Central memory CD4-positive, alpha-beta T cell (primary cell): ENCODE results near the gene OR1S1.
"Not testable (repeated sequence)": the region's sequence is repeated elsewhere in the genome, so short reads cannot be mapped to it uniquely, and the experiment has no call there.

ENCODE experiments used
- DNase-seq: peaks from one replicate; pipeline ENCODE4 v3.0.0; 2022
- total RNA-seq, 3 experiments: gene quantifications; one replicate each; lab custom pipeline; 2026; lab: John Stamatoyannopoulos, UW

The OR1S1 gene
- total RNA-seq, result 0 reads per million in 3 experiments

- DNase-seq, result not testable (repeated sequence)
These were observed at the start of gene OR1S1 for GRCh38 chr11:58212420-58212819. OR1S1 (plus strand) TSS chr11:58212720.

DNA sequence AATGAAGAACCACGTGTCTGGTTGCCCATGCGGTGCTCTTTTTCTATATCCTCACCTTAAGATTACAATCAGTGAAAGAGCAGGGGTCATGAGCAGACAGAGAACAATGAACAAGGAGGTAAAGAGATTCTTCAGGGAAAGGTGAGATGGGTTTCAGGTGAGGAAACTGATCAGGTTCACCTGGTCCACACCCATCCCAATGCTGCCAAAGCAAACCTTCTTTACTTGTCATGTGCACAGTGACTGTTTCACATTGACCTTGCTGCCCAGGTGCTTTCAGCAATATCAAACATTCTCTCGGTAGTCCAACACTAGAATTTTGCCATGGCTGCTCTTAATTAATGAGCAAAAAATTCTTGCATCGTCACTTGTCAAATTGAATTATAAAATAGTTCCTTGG lies 48.1 kb upstream of the OR1S1 start:
- no peak for DNase-seq

DNA sequence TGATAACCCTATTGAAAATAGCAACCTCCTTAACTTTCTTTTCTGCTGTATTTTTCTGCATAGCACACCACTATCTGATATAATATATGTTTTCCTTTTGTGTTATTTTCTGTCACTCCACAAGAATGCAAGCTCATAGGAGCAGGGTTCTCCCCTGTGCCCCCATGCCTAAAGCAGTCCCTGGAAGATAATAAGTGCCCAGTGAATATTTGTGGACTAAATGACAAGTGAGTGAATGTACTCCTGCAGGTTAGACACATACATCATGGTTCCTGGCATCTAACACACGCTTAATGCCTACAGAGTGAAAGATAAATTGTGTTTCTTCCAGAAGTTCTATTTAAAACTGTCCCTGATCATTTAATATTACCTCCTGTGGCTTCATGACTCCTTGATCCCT lies 47.5 kb upstream of the OR1S1 start:
- no peak for DNase-seq

DNA sequence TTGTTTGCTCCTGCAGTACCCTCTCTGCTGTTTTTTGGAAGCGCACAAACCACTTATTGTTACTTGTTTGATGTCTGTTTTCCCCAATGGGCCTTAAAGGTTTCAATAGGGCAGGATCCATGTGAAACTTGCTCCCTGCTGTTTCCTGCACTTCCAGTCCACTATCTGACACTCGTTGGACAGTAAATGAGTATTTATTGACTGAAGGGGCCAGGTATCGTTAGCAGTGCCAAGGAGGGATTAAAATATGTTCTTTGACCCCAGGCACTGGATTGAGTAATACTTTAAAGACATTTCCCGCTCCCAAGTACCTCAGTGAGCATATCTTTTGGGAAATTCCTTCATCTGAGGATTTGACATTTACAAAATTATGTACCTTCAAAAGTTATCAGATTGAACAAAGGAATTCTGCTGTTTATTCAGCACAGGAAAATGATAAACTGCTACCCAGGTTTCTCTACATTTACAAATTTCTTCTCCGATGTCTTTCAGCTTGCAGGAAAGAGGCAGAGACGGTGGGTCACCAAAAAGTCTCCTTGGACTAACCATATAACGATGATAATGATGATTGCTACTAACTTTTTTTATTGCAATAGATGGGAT lies 46.9 kb upstream of the OR1S1 start:
- DNase-seq, result no peak

GRCh38 chr11:58177409-58178054 lies 35.0 kb upstream of the OR1S1 start:
- no peak for DNase-seq

- DNase-seq, result no peak
These were observed 34.1 kb upstream of the OR1S1 start for GRCh38 chr11:58178444-58178843.

DNA sequence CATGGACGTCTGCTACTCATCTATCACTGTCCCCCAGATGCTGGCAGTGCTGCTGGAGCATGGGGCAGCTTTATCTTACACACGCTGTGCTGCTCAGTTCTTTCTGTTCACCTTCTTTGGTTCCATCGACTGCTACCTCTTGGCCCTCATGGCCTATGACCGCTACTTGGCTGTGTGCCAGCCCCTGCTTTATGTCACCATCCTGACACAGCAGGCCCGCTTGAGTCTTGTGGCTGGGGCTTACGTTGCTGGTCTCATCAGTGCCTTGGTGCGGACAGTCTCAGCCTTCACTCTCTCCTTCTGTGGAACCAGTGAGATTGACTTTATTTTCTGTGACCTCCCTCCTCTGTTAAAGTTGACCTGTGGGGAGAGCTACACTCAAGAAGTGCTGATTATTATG lies 32.9 kb upstream of the OR1S1 start:
- no peak for DNase-seq

- DNase-seq, result no peak
These were observed 25.6 kb upstream of the OR1S1 start for GRCh38 chr11:58186938-58187337.

DNA sequence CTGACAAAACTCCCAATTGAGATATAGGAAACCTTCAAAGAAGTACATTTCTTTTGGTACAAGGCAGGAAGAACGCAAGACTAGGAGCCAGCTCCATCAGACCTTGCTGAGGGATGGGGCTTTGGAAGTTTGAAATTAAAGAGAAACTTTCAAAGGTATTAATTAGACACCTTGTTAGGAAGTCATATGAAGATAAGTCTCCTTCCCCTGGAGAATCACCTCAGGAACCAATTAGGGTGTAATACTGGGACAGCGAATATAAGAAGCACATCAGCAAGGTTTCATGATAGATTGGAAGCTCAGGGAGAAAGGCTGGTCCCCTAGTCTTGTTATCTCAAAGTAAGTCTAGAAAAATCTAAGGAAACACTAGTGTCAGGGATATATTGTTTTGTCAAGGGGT lies 23.8 kb upstream of the OR1S1 start, which contains the start of gene OR9Q2:
Gene OR9Q2 (plus strand): TSS at position 301 of the 400 bp plus-strand sequence. CDS start 1,421 bp downstream, outside the sequence.
- DNase-seq, result no peak

- DNase-seq, result no peak
These were observed 20.3 kb upstream of the OR1S1 start for GRCh38 chr11:58192229-58192628.

DNA sequence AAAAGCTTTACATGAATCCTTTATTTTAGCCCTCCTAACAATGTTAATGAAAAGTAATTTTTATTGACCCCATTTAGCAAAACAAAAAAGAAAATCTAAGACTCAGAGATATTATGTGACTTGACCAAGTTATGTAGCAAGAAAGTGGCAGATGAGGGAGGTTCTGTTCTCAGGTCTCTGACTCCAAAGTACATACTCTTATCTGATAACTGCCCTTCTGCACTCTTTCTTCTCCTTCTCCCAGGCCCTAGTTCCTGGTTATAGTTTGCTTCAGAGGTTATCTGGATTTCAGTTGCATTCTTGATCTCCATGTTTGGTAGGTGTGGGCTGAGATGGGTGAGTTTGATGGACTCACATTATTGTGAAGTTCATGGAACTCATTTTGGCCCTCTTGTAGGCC lies 19.1 kb upstream of the OR1S1 start:
- DNase-seq, result no peak

DNA sequence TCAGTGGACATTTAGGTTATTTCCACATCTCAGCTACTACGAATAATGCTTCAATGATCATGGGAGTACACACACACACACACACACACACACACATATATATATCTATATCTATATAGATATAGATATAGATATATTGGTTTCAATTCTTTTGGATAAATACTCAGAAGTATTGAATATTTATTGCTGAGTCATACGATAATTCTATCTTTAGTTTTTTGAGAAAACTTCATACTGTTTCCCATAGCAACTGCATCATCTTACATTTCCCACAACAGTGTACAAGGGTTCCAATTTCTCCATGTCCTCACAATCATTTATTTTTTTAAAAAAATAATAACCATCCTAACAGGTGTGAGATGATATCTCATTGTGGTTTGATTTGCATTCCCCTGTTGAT lies 16.6 kb upstream of the OR1S1 start:
- DNase-seq, result no peak

DNA sequence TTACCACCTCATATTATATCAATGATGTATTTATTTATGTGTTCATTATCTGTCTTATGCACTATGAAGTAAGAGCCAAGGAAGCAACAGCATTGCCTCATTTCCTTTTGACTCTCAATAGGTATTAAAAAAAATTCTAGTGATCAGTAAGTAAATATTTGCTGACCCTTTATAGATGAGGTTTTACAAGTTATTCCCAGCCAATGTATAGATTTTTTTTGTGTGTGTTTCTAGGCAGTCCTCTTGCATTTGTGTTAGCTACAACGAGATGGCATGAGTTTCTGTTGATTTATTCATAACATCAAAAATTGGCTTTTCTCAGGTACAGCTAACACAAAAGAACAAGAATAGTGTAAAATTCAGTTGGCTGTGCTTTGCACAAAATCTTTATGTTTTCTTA lies 13.2 kb upstream of the OR1S1 start:
- no peak for DNase-seq

DNA sequence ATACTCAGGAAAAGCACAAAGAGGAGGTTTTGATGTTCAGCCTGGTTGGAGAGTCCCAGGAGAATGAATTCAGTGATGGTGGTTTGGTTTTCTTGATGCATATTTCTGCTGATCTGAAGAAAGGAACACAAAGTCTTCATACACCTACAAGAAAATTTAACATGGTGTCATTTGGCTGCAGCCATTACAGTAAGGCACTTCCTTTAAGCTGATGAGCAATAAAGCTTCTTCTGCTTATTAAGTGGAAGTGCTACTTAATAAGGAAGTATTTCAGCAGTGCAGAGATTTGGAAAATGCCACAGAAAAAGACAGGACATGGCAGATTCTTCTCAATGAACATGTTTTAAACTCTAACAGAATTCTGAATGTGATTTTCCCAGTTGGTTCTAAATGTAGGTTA lies 8.5 kb upstream of the OR1S1 start, which contains the start of gene OR1S2:
Gene OR1S2 (minus strand): TSS at position 101 of the 400 bp plus-strand sequence. CDS start 0 bp downstream, at position 101.
- no peak for DNase-seq

DNA sequence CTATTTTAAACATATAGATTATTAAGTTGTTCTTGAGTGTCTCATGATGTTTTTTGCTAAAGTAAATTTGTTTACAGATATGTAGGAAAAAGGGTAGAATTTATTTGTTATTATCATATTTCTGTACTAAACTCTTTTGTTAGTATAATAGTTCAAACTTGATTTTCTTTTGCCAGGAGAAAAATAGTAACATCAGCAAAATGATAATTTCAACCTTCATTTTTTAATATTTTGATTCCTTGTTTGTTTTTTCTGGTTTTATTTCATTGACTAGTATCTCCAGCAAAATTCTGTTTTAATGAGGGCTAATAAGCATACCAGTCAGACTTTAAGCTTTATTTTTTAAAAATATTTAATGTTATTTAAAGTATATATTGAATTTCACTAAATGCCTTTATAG lies 4.0 kb downstream of the OR1S1 start:
- no peak for DNase-seq

- no peak for DNase-seq
These were observed 10.2 kb downstream of the OR1S1 start for GRCh38 chr11:58222721-58223120.

GRCh38 chr11:58227956-58228615 lies 15.6 kb downstream of the OR1S1 start:
- no peak for DNase-seq

DNA sequence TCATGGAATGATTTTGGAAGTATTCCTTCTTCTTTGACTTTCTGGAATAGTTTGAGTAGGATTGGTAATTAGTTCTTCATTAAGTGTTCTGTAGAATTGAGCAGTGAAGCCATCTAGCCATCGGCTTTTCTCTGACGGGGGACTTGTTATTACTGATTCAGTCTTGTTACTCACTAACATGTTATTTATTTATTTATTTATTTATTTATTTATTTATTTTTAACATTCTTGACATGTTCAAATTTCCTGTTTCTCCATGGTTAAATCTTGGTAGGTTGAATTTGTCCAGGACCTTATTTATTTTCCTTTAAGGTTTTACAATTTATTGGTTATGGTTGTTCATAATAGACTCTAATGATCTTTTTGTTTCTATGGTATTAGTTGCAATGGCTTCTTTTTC lies 31.4 kb downstream of the OR1S1 start:
- DNase-seq, result no peak

GRCh38 chr11:58254936-58255335 lies 42.4 kb downstream of the OR1S1 start:
- DNase-seq, result no peak

DNA sequence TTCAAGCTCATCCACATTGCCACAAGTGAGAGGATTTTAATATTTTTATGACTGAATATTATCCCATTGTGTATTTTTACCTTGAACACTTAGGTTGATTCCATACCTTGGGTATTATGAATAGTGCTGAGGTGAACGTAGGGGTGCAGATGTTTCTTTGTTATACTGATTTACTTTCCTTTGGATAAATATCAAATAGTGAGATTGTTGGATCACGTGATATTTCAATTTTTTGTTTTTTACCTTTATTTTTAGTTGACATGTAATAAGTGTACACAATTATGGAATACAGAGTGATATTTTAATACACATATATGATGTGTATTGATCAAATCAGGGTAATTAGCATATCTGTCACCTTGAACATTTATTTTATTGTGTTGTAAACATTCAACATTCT lies 47.5 kb downstream of the OR1S1 start:
- no peak for DNase-seq
